Measurements from ENCODE around the gene LRRC8B.

Gene LRRC8B

DNA sequence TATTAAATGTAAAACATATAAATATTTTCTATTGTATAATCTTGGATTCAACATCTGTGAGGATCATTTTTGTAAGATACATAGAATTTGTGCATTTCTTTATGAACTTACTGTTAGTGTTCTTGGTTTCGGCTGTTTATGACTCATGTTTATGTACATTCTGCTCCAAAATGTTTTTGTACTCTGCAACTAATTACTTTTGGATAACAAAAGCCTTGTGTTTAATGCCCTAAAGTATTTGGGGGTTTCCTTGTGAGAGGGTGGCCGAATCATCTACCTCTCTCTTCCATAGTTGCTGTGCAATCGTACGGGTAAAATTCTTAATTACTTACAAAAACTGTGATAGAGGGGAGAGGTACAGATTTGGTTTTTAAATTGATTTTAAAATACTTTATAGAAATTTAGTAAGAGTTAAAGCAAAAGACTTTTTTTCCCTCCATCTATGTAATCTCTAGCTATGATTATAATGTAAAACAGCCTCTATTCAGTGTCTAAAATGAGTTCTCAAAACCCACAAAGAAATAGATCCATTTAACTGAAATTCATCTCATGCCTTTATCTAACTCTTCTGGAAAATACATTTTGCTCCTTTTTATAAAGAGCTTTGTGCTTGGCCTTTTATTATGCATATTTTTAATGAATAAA is 69.6 kb downstream of the LRRC8B start:
- TF ChIP-seq CTCF (IDR thresholded peaks at IDR 0.05), result no peak

GRCh38 chr1:89596698-89597097 is 72.1 kb downstream of the LRRC8B start:
- TF ChIP-seq CTCF (IDR thresholded peaks at IDR 0.05), result no peak

- peak; percentile 67 for TF ChIP-seq CTCF (IDR thresholded peaks at IDR 0.05)
Observed at GRCh38 chr1:89598450-89599331, 74.1 kb downstream of the LRRC8B start.

- no peak; the same call in 1 of the 2 replicates for TF ChIP-seq CTCF (IDR thresholded peaks at IDR 0.05)
Observed at GRCh38 chr1:89599332-89599630, 74.7 kb downstream of the LRRC8B start.

DNA sequence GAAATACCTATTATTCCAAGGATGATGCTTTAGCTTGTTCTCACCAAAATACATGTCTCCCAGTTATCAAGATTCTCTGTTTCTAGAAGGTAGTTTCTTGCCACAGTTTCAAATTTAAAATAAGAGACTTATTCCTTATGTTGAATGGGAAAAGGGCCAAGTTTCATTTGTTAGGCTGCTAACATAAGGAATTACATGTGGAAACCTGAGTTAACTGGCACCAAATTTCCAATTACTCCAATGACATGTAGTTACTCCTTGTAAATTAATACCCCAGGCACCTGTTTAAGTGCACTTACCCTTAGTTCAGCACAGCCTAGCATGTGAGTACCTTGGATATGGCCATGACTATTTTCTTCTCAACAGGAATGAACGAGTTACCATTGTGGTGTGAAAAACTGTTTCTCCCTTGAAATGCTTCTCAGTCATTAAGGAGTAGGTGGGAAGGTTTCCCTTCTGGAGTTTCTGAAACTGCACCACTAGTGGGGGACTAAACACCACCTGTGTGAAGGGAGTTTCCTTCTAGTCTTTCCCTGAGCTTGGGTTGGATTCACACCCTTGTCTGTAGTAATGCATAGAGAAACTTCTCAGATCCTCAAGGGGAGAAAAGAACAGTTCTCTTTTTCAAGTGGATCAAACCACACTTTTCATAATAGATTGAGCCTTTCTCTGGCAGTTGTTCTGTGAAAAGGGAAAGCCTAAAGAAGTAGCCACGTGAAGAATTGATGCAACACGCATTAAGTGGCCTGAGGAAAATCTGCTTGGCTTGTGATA is 76.0 kb downstream of the LRRC8B start:
- no peak for TF ChIP-seq CTCF (IDR thresholded peaks at IDR 0.05)

- TF ChIP-seq CTCF (IDR thresholded peaks at IDR 0.05), result no peak
Observed at GRCh38 chr1:89602871-89603404, 78.3 kb downstream of the LRRC8B start.

- TF ChIP-seq CTCF (IDR thresholded peaks at IDR 0.05), result no peak
Observed at GRCh38 chr1:89603651-89604413, 79.2 kb downstream of the LRRC8B start.

Measured in LNCAP (cell line).